GM21529 (cell line): Measurements from ENCODE around the gene OGA.

Experiments used
- ATAC-seq: cut with Tn5 transposase; IDR thresholded peaks from one replicate; pipeline ENCODE4 v1.9.1; 2021; ENCODE audit not compliant: unreplicated experiment

Gene OGA

GRCh38 chr10:101818119-101818871 lies at the start of gene OGA:
OGA (minus strand) TSS chr10:101818444; CDS start chr10:101818022, 422 bp downstream.
- ATAC-seq, result peak; percentile 86

- ATAC-seq, result no peak
Observed at GRCh38 chr10:101867931-101868330, 49.7 kb upstream of the OGA start.

GRCh38 chr10:101859530-101859929 lies 41.3 kb upstream of the OGA start:
- ATAC-seq, result peak; percentile 47

- peak; percentile 76 for ATAC-seq
Observed at GRCh38 chr10:101858723-101859500, 40.7 kb upstream of the OGA start.

- no peak for ATAC-seq
Observed at GRCh38 chr10:101857802-101858476, 39.7 kb upstream of the OGA start.

- ATAC-seq, result no peak
Observed at GRCh38 chr10:101856626-101857025, 38.4 kb upstream of the OGA start.

GRCh38 chr10:101851411-101852116 lies 33.3 kb upstream of the OGA start:
- ATAC-seq, result no peak

- ATAC-seq, result no peak
Observed at GRCh38 chr10:101850749-101851148, 32.5 kb upstream of the OGA start.

- ATAC-seq, result no peak
Observed at GRCh38 chr10:101848894-101849351, 30.7 kb upstream of the OGA start.

- ATAC-seq, result no peak
Observed at GRCh38 chr10:101848408-101848807, 30.2 kb upstream of the OGA start.

- no peak for ATAC-seq
Observed at GRCh38 chr10:101845893-101846292, 27.6 kb upstream of the OGA start.

GRCh38 chr10:101843032-101844021 lies 25.1 kb upstream of the OGA start, which contains the start of gene KCNIP2:
KCNIP2 (minus strand) TSS chr10:101843800; CDS start chr10:101843568, 232 bp downstream.
- ATAC-seq, result no peak

GRCh38 chr10:101841826-101842225 lies 23.6 kb upstream of the OGA start:
- ATAC-seq, result no peak

GRCh38 chr10:101840741-101841453 lies 22.7 kb upstream of the OGA start:
- peak; percentile 67 for ATAC-seq

- no peak for ATAC-seq
Observed at GRCh38 chr10:101840102-101840684, 21.9 kb upstream of the OGA start.

GRCh38 chr10:101839416-101840063 lies 21.3 kb upstream of the OGA start:
- ATAC-seq, result no peak

- no peak for ATAC-seq
Observed at GRCh38 chr10:101839002-101839401, 20.8 kb upstream of the OGA start.

GRCh38 chr10:101838416-101838970 lies 20.2 kb upstream of the OGA start:
- ATAC-seq, result no peak
